GM21526 (cell line): Measurements from ENCODE around the gene KIF1B.
"Not testable (repeated sequence)": the region's sequence is repeated elsewhere in the genome, so short reads cannot be mapped to it uniquely, and the experiment has no call there.

Experiments
- ATAC-seq: cut with Tn5 transposase; IDR thresholded peaks from one replicate; pipeline ENCODE4 v1.9.1; 2021; ENCODE audit warnings: moderate library complexity; ENCODE audit not compliant: unreplicated experiment, low FRiP score

Gene KIF1B

GRCh38 chr1:10320336-10320735 lies 110.0 kb downstream of the KIF1B start:
- no peak for ATAC-seq

DNA sequence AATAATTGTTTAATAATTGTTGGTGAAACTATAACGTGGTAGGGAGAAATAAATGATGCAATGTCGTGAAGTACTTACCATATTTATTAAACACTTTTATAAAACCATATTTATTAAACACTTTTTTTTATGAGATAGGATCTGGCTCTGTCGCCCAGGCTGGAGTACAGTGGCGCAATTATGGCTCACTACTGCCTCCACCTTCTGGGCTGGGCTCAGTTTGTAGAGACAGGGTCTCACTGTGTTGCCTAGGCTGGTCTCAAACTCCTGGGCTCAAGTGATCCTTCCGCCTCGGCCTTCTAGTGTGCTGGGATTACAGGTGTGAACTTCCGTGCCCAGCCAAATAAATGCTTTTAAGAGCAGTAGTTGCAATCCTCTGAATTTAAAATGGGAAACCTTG lies 112.5 kb downstream of the KIF1B start:
- ATAC-seq = no peak

DNA sequence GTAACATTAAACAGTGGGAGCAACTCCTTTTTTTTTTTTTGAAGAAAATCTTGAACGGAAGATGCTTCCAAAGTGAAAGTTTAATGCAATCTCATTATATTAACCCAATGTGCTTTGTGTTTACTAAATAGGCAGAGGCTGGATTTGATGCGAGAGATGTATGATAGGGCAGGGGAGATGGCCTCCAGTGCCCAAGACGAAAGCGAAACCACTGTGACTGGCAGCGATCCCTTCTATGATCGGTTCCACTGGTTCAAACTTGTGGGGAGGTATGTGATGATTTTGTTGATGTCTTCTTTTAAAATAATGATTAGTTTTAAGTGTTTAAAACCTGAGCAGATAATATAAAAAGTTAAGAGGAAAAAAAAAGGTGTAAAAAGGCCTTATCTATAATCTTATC lies 114.3 kb downstream of the KIF1B start:
- ATAC-seq = no peak

- no peak for ATAC-seq
Observed at GRCh38 chr1:10325521-10325920, 115.2 kb downstream of the KIF1B start.

DNA sequence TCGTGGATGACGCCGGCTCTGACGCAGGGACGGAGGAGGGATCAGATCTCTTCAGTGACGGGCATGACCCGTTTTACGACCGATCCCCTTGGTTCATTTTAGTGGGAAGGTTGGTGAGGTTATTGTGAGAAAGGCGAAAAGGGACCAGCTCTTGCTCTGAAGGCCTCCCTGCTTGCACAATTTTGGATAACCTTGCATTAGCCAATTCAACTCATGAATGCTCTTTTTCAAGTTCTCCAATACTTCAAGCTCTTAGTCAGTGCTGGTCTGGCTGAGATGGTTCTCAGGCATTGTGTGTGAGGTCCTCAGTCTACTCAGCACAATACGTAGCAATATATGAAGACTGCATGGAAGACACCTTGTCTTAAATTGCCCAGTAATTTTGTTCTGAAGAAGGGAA lies 115.9 kb downstream of the KIF1B start:
- ATAC-seq = no peak

- ATAC-seq = no peak
Observed at GRCh38 chr1:10328180-10328963, 118.0 kb downstream of the KIF1B start.

GRCh38 chr1:10337436-10337835 lies 127.1 kb downstream of the KIF1B start:
- no peak for ATAC-seq

GRCh38 chr1:10338047-10338446 lies 127.7 kb downstream of the KIF1B start:
- no peak for ATAC-seq

DNA sequence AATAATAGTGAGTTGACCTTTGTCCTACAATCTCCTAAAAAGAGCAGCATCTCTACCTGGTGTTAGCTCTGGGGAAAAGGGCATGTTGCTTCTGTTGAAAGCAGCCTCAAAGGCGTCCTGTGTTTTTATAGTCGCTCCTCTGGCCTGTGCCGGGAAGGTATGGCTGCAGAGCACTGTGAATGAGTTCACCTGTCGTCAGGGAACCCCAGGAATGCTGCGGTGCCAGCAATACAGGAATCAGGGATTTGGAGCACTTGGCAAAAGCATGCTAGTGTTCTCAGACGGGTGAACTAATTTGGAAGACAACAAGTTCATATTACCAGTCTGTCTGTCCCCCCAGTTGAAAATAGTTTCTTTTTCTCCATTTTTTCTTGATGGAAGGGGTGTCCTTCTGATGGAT lies 128.2 kb downstream of the KIF1B start:
- ATAC-seq = no peak

- no peak for ATAC-seq
Observed at GRCh38 chr1:10339036-10339567, 128.7 kb downstream of the KIF1B start.

DNA sequence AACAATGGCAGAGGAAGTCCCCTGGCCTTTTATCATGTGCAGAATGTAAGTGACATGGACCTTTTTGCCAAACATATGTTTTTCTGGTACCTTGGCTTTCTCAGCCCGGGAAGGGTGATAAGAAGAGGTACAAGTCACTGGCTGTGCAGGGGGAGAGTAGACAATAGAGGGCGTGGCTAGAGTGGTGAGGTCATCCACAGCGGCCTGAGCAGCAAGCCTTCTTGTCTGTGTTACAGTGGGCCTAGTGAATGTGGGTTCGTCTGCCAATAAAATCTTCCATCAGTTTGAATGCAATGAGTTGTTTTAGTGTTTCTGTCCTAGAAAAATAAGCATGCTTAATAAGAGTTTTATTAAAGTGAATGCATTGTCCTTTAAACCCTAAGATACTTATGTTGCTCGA lies 129.4 kb downstream of the KIF1B start:
- ATAC-seq = no peak

DNA sequence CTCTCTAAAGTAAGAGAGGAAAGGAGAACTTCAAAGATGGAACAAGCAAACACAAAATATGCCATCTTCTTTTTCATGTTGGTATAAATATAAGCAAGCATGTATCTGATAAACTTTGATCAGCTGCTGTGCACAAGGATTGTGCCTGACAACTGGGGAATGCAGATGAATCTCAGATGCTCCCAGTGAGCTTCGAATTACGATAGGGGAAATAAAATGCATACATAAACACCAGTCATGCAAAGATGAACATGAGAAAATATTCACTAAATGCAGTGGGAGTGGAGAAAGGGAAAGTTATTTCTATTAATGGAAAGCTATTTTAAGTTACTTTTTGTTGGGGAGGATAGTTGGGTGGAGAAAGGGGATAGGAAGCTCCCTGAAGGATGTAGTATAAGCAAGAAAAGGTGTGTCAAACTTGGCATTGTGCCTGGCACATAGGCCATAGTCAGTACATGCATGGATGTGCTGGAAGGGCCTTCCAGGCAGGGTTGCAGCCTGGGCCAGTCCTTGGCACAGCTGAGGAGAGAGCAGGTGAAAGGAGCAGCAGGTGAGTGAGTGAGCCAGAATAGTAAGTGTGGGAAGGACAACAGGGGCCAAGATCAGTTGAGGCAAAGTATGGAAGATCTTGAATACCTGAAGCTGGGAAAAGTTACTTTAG lies 130.7 kb downstream of the KIF1B start:
- no peak for ATAC-seq

GRCh38 chr1:10347109-10347508 lies 136.7 kb downstream of the KIF1B start:
- no peak for ATAC-seq

DNA sequence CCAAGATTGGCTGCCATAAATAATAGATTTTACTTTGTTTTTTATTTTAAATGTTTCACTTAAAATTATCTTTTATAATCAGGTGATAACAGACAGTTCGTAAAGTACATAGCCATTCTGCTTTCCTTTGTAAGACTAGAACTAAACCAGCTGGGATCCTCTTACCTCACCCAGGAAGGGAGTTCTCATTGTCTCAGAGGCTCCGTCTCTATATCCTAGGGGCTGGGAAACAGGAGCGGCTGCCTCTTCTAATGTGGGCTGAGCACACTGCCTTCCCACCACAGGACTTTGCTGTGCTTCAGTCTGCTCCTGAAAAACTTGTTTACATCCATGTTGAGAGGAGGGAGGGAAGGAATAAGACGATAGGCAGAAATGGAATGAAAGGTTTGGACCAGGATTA lies 142.9 kb downstream of the KIF1B start:
- ATAC-seq = no peak

DNA sequence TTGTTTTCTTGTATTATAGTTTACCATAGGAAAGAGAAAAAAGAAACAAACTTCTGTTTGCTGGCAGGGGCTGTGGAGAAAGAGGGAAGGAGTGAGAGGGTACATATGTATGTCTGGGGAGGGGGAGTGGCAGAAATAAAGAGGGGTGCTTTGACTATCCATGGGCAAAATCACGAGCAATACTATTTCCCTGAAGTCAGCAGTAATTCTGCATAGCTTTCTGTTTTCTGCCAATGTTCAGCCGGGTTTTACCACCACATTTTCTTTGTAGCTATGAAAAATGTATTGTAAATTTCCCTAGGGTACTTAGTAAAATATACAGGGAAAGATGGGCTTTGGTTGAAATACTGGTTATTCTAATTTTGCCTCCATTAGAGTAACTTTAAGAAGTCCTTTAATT lies 143.3 kb downstream of the KIF1B start:
- no peak for ATAC-seq

GRCh38 chr1:10360045-10360444 lies 149.7 kb downstream of the KIF1B start:
- no peak for ATAC-seq

DNA sequence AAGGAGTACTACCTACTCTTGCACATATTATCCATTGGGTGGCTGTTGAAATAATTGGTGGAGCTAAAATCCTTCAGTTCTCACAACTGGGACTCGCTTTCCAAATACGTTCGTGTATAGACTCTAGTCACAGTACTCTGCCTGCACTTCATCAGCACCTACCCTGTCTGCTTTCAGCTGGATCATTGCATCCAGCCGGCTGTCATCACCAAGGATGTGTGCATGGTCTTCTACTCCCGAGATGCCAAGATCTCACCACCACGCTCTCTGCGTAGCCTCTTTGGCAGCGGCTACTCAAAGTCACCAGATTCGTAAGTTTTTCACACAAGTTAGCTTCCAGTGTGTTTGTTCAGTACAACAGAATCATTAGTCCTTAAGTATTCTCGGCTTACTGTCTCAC lies 151.1 kb downstream of the KIF1B start:
- no peak for ATAC-seq

DNA sequence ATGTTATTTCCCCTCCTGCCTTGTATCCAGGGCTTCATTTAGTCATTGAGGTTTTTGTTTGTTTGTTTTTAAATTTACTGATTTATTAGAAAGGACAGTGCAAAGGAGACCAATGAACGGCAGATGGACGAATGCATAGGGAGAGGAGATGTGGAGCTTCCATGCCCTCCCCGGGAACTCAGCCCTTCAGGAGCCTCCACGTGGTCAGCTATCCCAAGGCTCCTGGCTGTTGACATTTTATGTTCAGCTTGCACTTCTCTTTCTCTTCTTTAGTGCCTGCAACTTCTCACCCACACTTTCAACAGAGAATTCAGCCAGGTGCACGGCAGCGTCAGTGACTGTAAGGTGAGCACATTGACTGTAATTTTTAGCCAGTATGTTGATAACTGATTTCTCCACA lies 157.8 kb downstream of the KIF1B start:
- ATAC-seq = no peak

DNA sequence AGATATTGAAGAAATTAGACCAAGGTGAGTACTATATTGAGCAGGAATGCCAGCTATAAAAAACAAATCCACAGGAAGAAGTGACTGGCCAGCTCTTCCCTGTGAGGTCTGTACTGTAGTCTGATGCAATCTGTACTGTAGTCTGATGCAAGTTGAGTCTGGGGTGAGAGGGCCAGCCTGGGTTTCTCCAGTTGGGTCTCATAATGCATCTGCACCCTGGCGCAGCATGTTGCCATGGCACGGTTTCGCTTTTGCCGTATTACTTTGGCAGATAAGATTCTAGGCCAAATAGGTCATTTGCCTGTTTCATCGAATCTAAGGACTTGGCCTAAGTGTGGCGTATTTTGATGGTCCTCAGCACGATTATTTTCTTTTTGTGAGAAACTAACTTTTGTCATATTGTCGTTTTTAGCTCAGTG lies 164.1 kb downstream of the KIF1B start:
- ATAC-seq = no peak

- ATAC-seq = not testable (repeated sequence)
Observed at GRCh38 chr1:10377365-10378029, 167.1 kb downstream of the KIF1B start.

- ATAC-seq = no peak
Observed at GRCh38 chr1:10378081-10378841, 167.9 kb downstream of the KIF1B start.
